DMS153 treated with DMSO at 0.1 percent for 48 hours (cell line): ENCODE measurements around the gene MEN1.

Experiments used
- DNase-seq: peaks from one replicate; lab custom pipeline; 2025; ENCODE audit not compliant: unreplicated experiment; lab: John Stamatoyannopoulos, UW

The MEN1 gene

GRCh38 chr11:64810271-64810890 is at the start of gene MEN1:
Gene MEN1, minus strand, starts transcription at chr11:64810551. Its CDS starts 442 bp downstream, at chr11:64810109.
- DNase-seq, result peak; percentile 94

GRCh38 chr11:64859542-64860414 is 49.4 kb upstream of the MEN1 start:
- no peak for DNase-seq

- no peak for DNase-seq
These were observed 48.3 kb upstream of the MEN1 start for GRCh38 chr11:64858467-64859263.

- no peak for DNase-seq
These were observed 47.1 kb upstream of the MEN1 start for GRCh38 chr11:64857485-64857884.

GRCh38 chr11:64856382-64857227 is 46.3 kb upstream of the MEN1 start:
- no peak for DNase-seq

- no peak for DNase-seq
These were observed 45.4 kb upstream of the MEN1 start for GRCh38 chr11:64855596-64856304.

- DNase-seq, result no peak
These were observed 44.5 kb upstream of the MEN1 start for GRCh38 chr11:64854534-64855502.

GRCh38 chr11:64854157-64854533 is 43.8 kb upstream of the MEN1 start:
- DNase-seq, result no peak

- no peak for DNase-seq
These were observed 43.4 kb upstream of the MEN1 start for GRCh38 chr11:64853709-64854108.

GRCh38 chr11:64852804-64853509 is 42.6 kb upstream of the MEN1 start:
- DNase-seq, result no peak

- DNase-seq, result no peak
These were observed 41.5 kb upstream of the MEN1 start for GRCh38 chr11:64851831-64852351.

GRCh38 chr11:64850979-64851567 is 40.7 kb upstream of the MEN1 start:
- DNase-seq, result no peak

- DNase-seq, result no peak
These were observed 39.4 kb upstream of the MEN1 start for GRCh38 chr11:64849598-64850356.

- no peak for DNase-seq
These were observed 38.7 kb upstream of the MEN1 start for GRCh38 chr11:64848826-64849597.

GRCh38 chr11:64848214-64848825 is 38.0 kb upstream of the MEN1 start:
- DNase-seq, result no peak
